GM12892 (cell line): Measurements from ENCODE around the gene CLIP1.

Source experiments
- POLR2A ChIP-seq: IDR thresholded peaks from 2 replicates; pipeline ENCODE4 v1.6.1; 2011; ENCODE audit warnings: low read depth, low read length, control low read depth
- POLR2AphosphoS5 ChIP-seq: IDR thresholded peaks from 2 replicates; pipeline ENCODE4 v1.6.1; 2011; ENCODE audit warnings: low read depth, low read length, control low read depth

GRCh38 chr12:122291431-122291830, 131.0 kb downstream of the CLIP1 start:
- TF ChIP-seq POLR2A, result no peak
- TF ChIP-seq POLR2AphosphoS5, result no peak
